HG02943 (cell line): ENCODE measurements around the gene TEX19.

Source experiments
- ATAC-seq: cut with Tn5 transposase; IDR thresholded peaks from one replicate; pipeline ENCODE4 v1.9.1; 2021; ENCODE audit warnings: mild to moderate bottlenecking, low read depth, moderate library complexity; ENCODE audit not compliant: unreplicated experiment

The TEX19 gene

GRCh38 chr17:82386881-82387704, 28.0 kb downstream of the TEX19 start:
- no peak for ATAC-seq

- ATAC-seq = no peak
These were observed 28.7 kb downstream of the TEX19 start for GRCh38 chr17:82387705-82388106.

- ATAC-seq = no peak
These were observed 29.3 kb downstream of the TEX19 start for GRCh38 chr17:82388223-82388921.

GRCh38 chr17:82388922-82389283, 29.9 kb downstream of the TEX19 start:
- no peak for ATAC-seq

- ATAC-seq = no peak
These were observed 30.3 kb downstream of the TEX19 start for GRCh38 chr17:82389379-82389778.

GRCh38 chr17:82390015-82390859, 31.2 kb downstream of the TEX19 start:
- ATAC-seq = no peak

GRCh38 chr17:82390860-82391435, 31.9 kb downstream of the TEX19 start:
- no peak for ATAC-seq

- ATAC-seq = no peak
These were observed 32.5 kb downstream of the TEX19 start for GRCh38 chr17:82391496-82392066.

GRCh38 chr17:82392209-82392920, 33.3 kb downstream of the TEX19 start:
- no peak for ATAC-seq

GRCh38 chr17:82392941-82393340, 33.9 kb downstream of the TEX19 start:
- ATAC-seq = no peak

GRCh38 chr17:82394278-82394677, 35.2 kb downstream of the TEX19 start:
- ATAC-seq = no peak

GRCh38 chr17:82396601-82397435, 37.8 kb downstream of the TEX19 start:
- ATAC-seq = no peak

- ATAC-seq = no peak
These were observed 38.6 kb downstream of the TEX19 start for GRCh38 chr17:82397449-82398335.

GRCh38 chr17:82399041-82399441, 40.0 kb downstream of the TEX19 start:
- no peak for ATAC-seq

GRCh38 chr17:82399601-82400101, 40.6 kb downstream of the TEX19 start:
- ATAC-seq = no peak

- ATAC-seq = no peak
These were observed 41.2 kb downstream of the TEX19 start for GRCh38 chr17:82400206-82400605.

GRCh38 chr17:82400830-82401229, 41.8 kb downstream of the TEX19 start:
- no peak for ATAC-seq

- peak; percentile 76 for ATAC-seq
These were observed 43.8 kb downstream of the TEX19 start for GRCh38 chr17:82402865-82403264.
